Measurements from ENCODE around the gene LPAR1. TPM values are rescaled to one million over a fixed set of nuclear protein-coding genes. Genes with fewer than 3 reads are reported as not detected.

LPAR1 gene
- polyA plus RNA-seq, 1 experiment: 581 TPM

DNA sequence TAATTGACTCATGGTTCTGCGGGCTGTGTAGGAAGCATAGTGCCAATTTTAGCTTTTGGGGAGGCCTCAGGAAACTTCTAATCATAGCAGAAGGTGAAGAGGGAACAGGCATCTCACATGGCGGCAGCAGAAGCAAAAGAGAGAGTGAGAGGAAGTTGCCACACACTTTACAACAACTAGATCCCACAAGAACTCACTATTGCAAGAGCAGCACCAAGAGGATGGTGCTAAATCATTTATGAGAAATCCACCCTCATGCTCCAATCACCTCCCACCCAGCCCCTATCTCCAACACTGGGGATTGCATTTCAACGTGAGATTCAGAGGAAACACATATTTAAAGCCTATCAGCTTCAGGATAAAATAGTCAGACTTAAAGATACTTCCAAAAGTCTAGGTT is 36.1 kb upstream of the LPAR1 start:
- POLR2A ChIA-PET: no interaction called here

DNA sequence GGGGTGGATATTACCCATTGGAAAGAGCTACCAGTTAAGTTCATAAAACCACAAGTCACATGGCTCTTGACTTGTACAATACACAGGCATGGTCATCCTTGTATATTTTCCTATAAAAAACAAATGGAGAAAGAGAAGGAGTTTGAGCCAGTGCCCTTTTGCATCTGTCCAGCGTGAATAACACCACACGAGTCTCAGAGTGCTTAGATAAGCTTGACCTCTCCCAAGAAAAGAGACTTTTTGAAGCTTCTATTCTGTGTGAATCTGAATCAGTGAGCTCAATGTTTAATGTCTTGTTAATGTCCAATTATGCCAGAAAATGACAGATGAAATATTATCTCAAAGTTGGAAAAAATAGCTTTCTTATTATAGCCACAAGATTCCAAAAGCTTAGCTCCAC is 30.9 kb upstream of the LPAR1 start:
- no peak for DNase-seq (ENCODE audit: low read depth, low spot score)
- Histone ChIP-seq H3K9me3 (ENCODE audit: control insufficient read depth, insufficient read depth, low read length) (no peaks in the 10 kb centered on the region), H3K27ac (ENCODE audit: low read depth, low read length) (no peak overlapping the region), H3K4me3 (ENCODE audit: low read depth, low read length) (no peak overlapping the region), H3K27me3 (ENCODE audit: control insufficient read depth, insufficient read depth, low read length) (no peaks in the 10 kb centered on the region)
- TF ChIP-seq, protein P1, sequence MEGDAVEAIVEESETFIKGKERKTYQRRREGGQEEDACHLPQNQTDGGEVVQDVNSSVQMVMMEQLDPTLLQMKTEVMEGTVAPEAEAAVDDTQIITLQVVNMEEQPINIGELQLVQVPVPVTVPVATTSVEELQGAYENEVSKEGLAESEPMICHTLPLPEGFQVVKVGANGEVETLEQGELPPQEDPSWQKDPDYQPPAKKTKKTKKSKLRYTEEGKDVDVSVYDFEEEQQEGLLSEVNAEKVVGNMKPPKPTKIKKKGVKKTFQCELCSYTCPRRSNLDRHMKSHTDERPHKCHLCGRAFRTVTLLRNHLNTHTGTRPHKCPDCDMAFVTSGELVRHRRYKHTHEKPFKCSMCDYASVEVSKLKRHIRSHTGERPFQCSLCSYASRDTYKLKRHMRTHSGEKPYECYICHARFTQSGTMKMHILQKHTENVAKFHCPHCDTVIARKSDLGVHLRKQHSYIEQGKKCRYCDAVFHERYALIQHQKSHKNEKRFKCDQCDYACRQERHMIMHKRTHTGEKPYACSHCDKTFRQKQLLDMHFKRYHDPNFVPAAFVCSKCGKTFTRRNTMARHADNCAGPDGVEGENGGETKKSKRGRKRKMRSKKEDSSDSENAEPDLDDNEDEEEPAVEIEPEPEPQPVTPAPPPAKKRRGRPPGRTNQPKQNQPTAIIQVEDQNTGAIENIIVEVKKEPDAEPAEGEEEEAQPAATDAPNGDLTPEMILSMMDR (IDR thresholded peaks at IDR 0.05; ENCODE audit: low read depth, low read length): no peak
- POLR2A ChIA-PET: no interaction called here
- CTCF ChIA-PET: no interaction called here

More for the DNA sequence above, 36.1 kb upstream of the LPAR1 start:
- no peaks in the 10 kb centered on the region; the same call in 1 of the 2 replicates for H3K9me3 ChIP-seq (ENCODE audit: control insufficient read depth, insufficient read depth, low read length)
- no peaks in the 10 kb centered on the region for H3K27me3 ChIP-seq (ENCODE audit: control insufficient read depth, insufficient read depth, low read length)
- no peak overlapping the region for H3K27ac ChIP-seq (ENCODE audit: low read depth, low read length)
- TF ChIP-seq, protein P1 (IDR thresholded peaks at IDR 0.05; ENCODE audit: low read depth, low read length): no peak
- no peak for DNase-seq (ENCODE audit: low read depth, low spot score)
- CTCF ChIA-PET: no interaction called here
- no peak overlapping the region for H3K4me3 ChIP-seq (ENCODE audit: low read depth, low read length)

DNA sequence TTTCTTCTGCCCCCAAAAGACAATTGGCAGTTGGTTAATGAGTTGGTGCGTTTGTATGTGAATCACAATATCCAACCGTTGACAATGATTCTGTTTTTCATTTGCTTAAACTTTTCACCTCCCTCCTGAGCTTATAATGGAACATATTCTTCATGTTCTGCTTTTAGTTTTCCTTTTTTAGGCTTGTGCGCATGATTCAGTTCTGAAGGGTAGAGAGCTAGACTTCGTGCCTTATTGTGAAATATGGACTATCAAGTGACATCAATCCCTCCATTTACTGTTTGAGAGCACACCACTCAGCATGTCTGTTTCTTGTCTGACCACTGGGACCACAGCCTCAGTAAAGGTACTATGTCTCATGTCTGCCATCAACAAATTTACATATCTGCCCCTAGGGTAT is 30.5 kb upstream of the LPAR1 start:
- ChIA-PET POLR2A (no interaction called here), CTCF (interaction anchor here (0.6 kb wide), 1 partner anchor 18 kb away, joined by 3 read pairs; no protein-coding TSS in a partner anchor)
- Histone ChIP-seq H3K27me3 (ENCODE audit: control insufficient read depth, insufficient read depth, low read length) (no peaks in the 10 kb centered on the region), H3K4me3 (ENCODE audit: low read depth, low read length) (no peak overlapping the region), H3K27ac (ENCODE audit: low read depth, low read length) (no peak overlapping the region), H3K9me3 (ENCODE audit: control insufficient read depth, insufficient read depth, low read length) (no peaks in the 10 kb centered on the region)
- TF ChIP-seq, protein P1 (IDR thresholded peaks at IDR 0.05; ENCODE audit: low read depth, low read length): no peak
- no peak for DNase-seq (ENCODE audit: low read depth, low spot score)

DNA sequence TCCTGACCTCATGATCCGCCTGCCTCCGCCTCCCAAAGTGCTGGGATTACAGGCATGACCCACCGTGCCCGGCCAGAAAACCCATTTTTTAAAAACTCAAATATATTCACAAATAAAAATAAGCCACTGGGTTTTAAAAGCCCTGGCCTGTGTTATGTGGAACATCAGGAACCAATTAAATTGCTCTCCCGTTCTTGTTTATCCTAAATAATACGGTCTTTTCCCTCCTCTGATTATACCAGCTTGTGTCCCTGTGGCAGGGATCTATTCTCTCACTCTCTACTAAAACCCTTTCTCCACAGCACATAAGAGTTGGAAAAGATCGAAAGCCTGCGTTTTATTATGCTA is 30.1 kb upstream of the LPAR1 start:
- H3K27me3 ChIP-seq (ENCODE audit: control insufficient read depth, insufficient read depth, low read length): no peaks in the 10 kb centered on the region
- no peaks in the 10 kb centered on the region for H3K9me3 ChIP-seq (ENCODE audit: control insufficient read depth, insufficient read depth, low read length)
- DNase-seq (ENCODE audit: low read depth, low spot score): no peak
- no peak overlapping the region for H3K4me3 ChIP-seq (ENCODE audit: low read depth, low read length)
- CTCF ChIA-PET: interaction anchor here (0.6 kb wide), 1 partner anchor 19 kb away, joined by 3 read pairs; no protein-coding TSS in a partner anchor
- POLR2A ChIA-PET: no interaction called here
- H3K27ac ChIP-seq (ENCODE audit: low read depth, low read length): no peak overlapping the region
- TF ChIP-seq, protein P1 (IDR thresholded peaks at IDR 0.05; ENCODE audit: low read depth, low read length): no peak

DNA sequence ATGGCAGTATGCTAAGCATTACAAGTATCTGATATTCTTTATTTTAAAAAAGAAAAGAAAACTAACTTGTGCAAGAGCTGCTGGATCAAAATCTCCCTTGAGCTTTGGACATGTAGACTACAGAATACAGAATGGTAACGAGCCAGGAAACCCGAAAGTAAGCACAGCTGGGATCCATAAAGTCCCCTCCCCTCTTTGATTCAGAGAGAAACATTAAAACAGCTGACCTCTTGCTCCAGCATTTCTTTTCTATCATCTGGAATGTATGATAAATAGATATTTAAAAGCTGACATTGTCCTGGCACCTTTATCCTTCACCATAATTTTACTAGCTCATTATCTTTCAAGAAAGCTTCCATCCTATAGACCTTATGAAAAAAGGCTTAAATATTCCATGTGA is 28.2 kb upstream of the LPAR1 start:
- H3K27me3 ChIP-seq (ENCODE audit: control insufficient read depth, insufficient read depth, low read length): no peaks in the 10 kb centered on the region
- ChIA-PET POLR2A (interaction anchor here (0.6 kb wide), 1 partner anchor 30 kb away, joined by 3 read pairs; no protein-coding TSS in a partner anchor), CTCF (no interaction called here)
- no peaks in the 10 kb centered on the region for H3K9me3 ChIP-seq (ENCODE audit: control insufficient read depth, insufficient read depth, low read length)
- no peak for DNase-seq (ENCODE audit: low read depth, low spot score)
- no peak overlapping the region for H3K27ac ChIP-seq (ENCODE audit: low read depth, low read length)
- no peak overlapping the region for H3K4me3 ChIP-seq (ENCODE audit: low read depth, low read length)
- TF ChIP-seq, protein P1 (IDR thresholded peaks at IDR 0.05; ENCODE audit: low read depth, low read length): no peak

Measured in AG04450 (cell line).